Endothelial cell of umbilical vein (primary cell): ENCODE measurements around the gene ASB10.

Experiments used
- CTCF ChIP-seq, 2 donors: IDR thresholded peaks; 1 replicate in 1 of 2; 2 replicates in 1 of 2; pipeline ENCODE4 v1.5.1; 2011; ENCODE audit warnings: low read length in 2 of 2, mild to moderate bottlenecking in 2 of 2, moderate library complexity in 2 of 2, control low read depth in 1 of 2, inconsistent platforms in 1 of 2, low read depth in 1 of 2; ENCODE audit not compliant: insufficient read depth in 1 of 2; ENCODE audit errors: extremely low read depth in 1 of 2
- EZH2 ChIP-seq: IDR thresholded peaks from 2 replicates; pipeline ENCODE4 v1.6.1; 2012; ENCODE audit warnings: borderline replicate concordance, low read depth, mild to moderate bottlenecking, moderate library complexity, low read length, inconsistent platforms; ENCODE audit not compliant: severe bottlenecking
- JUN ChIP-seq: IDR thresholded peaks from 2 replicates; pipeline ENCODE4 v1.6.1; 2011; ENCODE audit warnings: borderline replicate concordance, low read depth; ENCODE audit not compliant: insufficient read length, insufficient read depth
- MAX ChIP-seq: IDR thresholded peaks from 2 replicates; pipeline ENCODE4 v1.6.1; 2011; ENCODE audit not compliant: insufficient read depth, insufficient read length
- MYC ChIP-seq: IDR thresholded peaks from one replicate; pipeline ENCODE4 v1.6.1; 2011; ENCODE audit warnings: mild to moderate bottlenecking, low read depth, low read length
- POLR2A ChIP-seq: IDR thresholded peaks from 2 replicates; pipeline ENCODE4 v1.6.1; 2012; ENCODE audit warnings: low read depth, mild to moderate bottlenecking, control low read depth, low read length

GRCh38 chr7:151193203-151193978 lies 6.3 kb upstream of the ASB10 start:
- TF ChIP-seq CTCF (IDR thresholded peaks at IDR 0.05; ENCODE audit: extremely low read depth in 1 of 2, insufficient read depth in 1 of 2, low read depth in 1 of 2, low read length in 2 of 2) = no peak
- no peak for TF ChIP-seq JUN
- TF ChIP-seq POLR2A = no peak
- TF ChIP-seq MAX = no peak
- TF ChIP-seq EZH2 = no peak
- no peak for TF ChIP-seq MYC
